ENCODE results near the gene SMYD5.
A peak's percentile ranks its signal among the peaks of the same experiment; 100 is the strongest.
"Not testable (repeated sequence)": the region's sequence is repeated elsewhere in the genome, so short reads cannot be mapped to it uniquely, and the experiment has no call there.

Gene SMYD5

DNA sequence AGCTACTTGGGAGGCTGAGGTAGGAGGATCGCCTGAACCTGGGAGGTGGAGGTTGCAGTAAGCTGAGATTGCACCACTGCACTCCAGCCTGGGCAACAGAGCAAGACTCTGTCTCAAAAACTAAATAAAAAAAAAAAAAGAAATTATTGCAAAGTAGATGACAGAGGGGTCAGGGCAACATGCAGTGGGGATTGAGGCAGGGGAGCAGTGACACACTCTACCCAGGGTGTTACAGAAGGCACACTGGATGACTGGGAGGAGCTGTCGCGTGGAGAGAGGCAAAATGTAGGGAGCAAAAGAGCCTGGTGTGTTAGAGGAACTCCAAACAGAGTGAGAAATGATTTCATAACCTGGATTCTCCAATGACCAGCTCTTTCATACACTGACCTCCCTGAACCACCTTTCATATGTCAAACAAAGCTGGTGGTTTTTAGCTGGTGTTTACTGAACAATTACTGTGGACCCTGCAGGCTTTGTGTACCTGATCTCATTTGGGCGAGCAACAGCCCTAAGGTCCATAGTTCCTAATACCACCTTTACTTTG, 48.1 kb downstream of the SMYD5 start:
- no peak for DNase-seq

- not testable (repeated sequence) for DNase-seq
Observed at GRCh38 chr2:73262691-73263429, 48.8 kb downstream of the SMYD5 start.

GRCh38 chr2:73263540-73264331, 49.7 kb downstream of the SMYD5 start:
- no peak for DNase-seq

GRCh38 chr2:73264332-73264606, 50.2 kb downstream of the SMYD5 start:
- DNase-seq = no peak

DNA sequence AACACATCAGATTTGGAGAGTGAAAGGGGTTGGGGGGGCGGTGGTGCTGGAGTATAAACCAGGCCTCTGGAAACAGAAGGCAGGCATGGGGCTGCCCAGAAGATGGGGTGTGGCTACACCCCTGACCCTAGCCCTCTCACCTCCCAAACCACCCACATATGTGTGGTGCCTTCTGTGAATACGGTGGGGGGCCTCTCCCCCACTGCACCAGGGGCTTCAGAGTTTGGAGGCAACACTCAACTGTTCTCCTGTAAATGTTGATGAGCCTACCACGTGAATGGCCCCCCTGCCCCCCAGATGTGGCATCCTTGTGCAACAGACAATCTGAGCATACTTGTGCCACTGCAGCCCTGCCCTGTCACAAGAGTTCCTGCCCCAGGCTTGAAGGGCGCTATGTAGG, 50.7 kb downstream of the SMYD5 start:
- no peak for DNase-seq

- DNase-seq = no peak
Observed at GRCh38 chr2:73265298-73266060, 51.4 kb downstream of the SMYD5 start.

DNA sequence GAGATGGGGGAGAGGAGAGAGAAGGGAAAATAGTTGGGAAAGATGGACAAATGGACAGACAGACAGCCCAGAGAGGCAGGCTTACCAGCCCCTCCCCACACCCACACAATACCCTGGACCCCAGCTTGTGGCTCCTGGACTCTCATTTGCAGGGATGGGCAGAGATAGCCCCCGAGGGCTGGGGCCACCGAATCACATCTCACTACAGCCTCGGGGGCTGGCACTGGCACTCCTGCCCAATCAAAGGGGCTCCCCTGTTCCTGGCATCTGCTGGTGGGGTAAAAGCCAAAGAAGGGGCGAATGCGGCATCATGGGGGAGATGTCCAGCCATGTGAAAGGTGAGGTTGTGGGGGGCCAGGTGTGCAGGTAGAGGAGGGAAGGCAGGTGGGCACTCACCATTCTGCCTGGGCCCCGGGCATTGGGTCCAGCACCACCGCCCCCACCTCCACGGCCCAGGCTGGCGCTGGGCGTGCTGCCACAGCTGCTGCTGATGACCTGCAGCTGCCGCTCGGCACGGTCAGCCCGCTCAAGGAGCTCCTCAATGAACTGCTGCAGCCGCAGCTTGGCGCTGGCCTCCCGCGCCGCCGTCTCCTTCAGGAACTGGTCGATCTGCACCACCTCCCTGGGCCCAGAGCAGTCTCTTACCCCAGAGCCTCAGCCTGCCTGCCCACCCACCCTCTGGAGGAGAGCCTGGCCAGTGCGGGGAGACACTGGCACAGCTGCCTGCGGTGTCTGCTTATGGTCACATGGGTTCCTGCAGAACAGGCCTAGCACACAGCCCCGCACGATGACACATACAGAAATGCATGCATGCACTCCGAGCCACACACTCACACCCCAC, 52.2 kb downstream of the SMYD5 start:
- no peak for DNase-seq

DNA sequence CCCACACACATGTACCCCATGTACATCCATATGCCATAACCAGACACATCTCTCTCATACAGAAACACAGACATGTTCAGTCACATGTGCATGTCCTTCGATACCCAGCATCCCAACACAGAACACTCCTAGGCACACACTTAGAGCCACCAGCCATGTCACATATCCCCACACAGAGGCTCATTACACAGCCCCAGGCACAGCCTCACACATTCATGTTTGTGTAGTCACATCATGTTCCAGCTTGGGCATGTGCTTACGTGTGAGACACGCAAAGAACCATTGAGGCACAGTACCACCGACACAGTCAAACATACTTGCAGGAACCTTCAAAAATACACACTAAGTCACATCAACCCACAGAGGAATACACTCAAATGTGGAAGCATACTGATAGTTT, 53.0 kb downstream of the SMYD5 start:
- DNase-seq = no peak

GRCh38 chr2:73268366-73268829, 54.4 kb downstream of the SMYD5 start:
- DNase-seq = peak; percentile 56

- DNase-seq = peak; percentile 85
Observed at GRCh38 chr2:73268830-73269685, 55.0 kb downstream of the SMYD5 start.

DNA sequence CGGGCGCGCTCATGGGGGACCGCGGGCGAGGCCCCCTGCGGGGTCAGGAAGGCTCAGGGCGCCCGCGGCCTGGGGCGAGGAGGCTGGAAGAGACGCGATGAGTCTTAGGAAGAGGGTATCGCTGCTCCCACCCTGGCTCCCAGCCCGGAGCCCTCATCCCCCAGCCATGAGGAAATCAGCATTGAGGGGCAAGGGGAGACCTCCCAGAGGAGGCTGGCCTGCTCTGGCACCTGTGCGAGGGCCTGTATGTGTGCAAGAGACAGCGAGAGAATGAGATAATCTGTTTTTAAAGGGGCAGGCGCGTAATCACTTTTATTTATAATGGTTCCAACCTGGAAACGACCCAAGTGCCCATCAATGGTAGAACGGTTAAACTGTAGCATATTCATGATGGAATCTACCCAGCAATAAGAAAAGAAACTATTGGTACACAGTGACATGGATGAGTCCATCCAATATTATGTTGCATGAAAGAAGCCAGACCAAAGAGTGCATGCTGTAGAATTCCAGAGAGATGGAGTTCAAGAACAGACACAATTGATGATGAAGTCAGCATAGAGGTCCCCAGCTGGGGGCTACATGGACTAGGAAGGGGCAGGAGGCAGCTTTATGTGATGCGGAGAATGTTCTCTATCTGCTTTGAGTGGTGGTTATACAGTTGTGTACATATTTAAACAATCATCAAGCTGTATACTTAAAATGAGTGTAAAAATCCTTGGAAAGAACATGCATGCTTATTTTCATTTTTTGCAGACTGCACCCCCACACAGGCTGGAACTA, 55.8 kb downstream of the SMYD5 start:
- DNase-seq = no peak

- no peak for DNase-seq
Observed at GRCh38 chr2:73272270-73272669, 58.2 kb downstream of the SMYD5 start.

Data from NCI-H345 (cell line).